Measurements from ENCODE around the gene LRMDA.

DNA sequence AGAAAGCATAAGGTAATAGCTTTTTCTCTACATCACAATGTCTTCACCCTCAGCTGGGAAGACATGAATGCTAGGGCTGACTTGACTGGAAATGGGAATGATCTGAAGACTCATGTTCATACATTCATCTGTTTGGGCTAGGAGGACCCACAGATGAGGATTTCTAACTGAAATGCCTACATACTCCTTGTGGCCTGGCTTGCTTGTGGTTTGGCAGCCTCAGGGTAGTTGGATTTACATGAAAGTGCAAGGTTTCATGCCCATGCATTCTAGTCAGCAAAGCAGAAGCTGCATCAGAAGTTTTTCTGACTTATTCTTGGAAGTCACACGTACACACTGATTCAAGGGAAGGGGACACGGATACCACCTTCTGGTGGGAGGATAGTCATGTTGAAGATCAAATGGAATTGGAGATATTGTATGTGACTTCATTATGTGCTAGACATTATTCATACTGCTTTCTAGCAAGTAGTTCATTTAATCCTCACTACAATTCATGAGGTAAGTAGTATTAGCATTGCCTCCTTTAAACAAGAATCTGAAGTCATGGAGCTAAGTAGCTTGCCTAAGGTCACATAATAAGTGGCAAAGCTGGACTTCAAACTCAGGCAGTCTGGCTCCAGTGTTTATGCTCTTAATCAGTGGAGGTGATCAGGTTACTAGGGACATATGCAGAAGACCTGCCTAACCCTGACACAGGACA lies 957.0 kb downstream of the LRMDA start:
- TF ChIP-seq POLR2A (IDR thresholded peaks at IDR 0.05) (no peak), CTCF (IDR thresholded peaks at IDR 0.05) (no peak)
